K562 (cell line): Measurements from ENCODE around the gene ASCC1. TPM values are rescaled to one million over a fixed set of nuclear protein-coding genes. Genes with fewer than 3 reads are reported as not detected.

Experiments
- CBX1 ChIP-seq: sonication (generic); IDR thresholded peaks from 2 replicates; pipeline ENCODE4 v1.6.1; 2016; ENCODE audit warnings: antibody characterized with exemption, low read depth, mild to moderate bottlenecking
- POLR2G ChIP-seq: fragments of 200-400 bp; formaldehyde crosslinking; IDR thresholded peaks from 2 replicates; pipeline ENCODE4 v1.6.1; 2017; ENCODE audit warnings: low read depth, mild to moderate bottlenecking, antibody characterized with exemption, low read length, moderate library complexity
- PRDM10 ChIP-seq: fragments of 450-650 bp; IDR thresholded peaks from 2 replicates; pipeline ENCODE4 v1.6.1; 2018; ENCODE audit not compliant: partially characterized antibody
- SNAPC5 ChIP-seq: fragments of 250-450 bp; sonication (Bioruptor Pico); IDR thresholded peaks from 2 replicates; pipeline ENCODE4 v1.8.0; 2021; ENCODE audit warnings: moderate library complexity, mild to moderate bottlenecking, inconsistent platforms
- TFAP4 ChIP-seq: sonication (generic); formaldehyde crosslinking; IDR thresholded peaks from 2 replicates; pipeline ENCODE4 v1.8.0; 2022; ENCODE audit warnings: missing genetic modification reagents, mild to moderate bottlenecking, moderate library complexity, borderline replicate concordance
- ZHX1 ChIP-seq: fragments of 150-350 bp; conservative IDR thresholded peaks from 2 replicates; pipeline ENCODE4 v1.6.1; 2014; ENCODE audit warnings: low read length
- ZNF398 ChIP-seq: fragments of 250-450 bp; sonication (Bioruptor Pico); IDR thresholded peaks from 2 replicates; pipeline ENCODE4 v1.8.0; 2021; ENCODE audit warnings: moderate library complexity, mild to moderate bottlenecking, inconsistent platforms
- ZNF589 ChIP-seq: fragments of 200-800 bp; sonication (Bioruptor generic); IDR thresholded peaks from 2 replicates; pipeline ENCODE4 v1.6.1; 2016; ENCODE audit warnings: low read depth, missing genetic modification characterization, missing compliant biosample characterization
- polyA plus RNA-seq, 8 experiments: library from polyadenylated mRNA; depleted of rRNA in 4 of 8; stranded (reverse) in 5 of 8; unstranded in 3 of 8; fragments of >200 nt; fragmentation: Nextera tagmentation in 2 of 8; fragmentation: Illumina TruSeq in 1 of 8; extraction: Ambion mirVana in 2 of 8; extraction: Trizol in 1 of 8; gene quantifications; 2 replicates each; pipeline versions ENCODE4 v1.2.1 to v1.2.3, GENCODE V29; 2011 to 2014; ENCODE audit warnings: inconsistent platforms in 1 of 8, missing spikeins in 1 of 8
- total RNA-seq, 7 experiments: library from RNA; depleted of rRNA in 6 of 7; stranded (reverse); fragments of >200 nt in 6 of 7; fragmentation: Illumina TruSeq in 2 of 7; extraction: Trizol in 2 of 7; gene quantifications; 2 replicates each; pipeline versions ENCODE4 v1.2.1 to v1.2.3, GENCODE V29; 2011 to 2021; ENCODE audit warnings: low replicate concordance in 1 of 7

ASCC1 gene
- total and polyA plus RNA-seq, 9 of the 15 experiments (the other 6 are each of a cell fraction or from before 2014, with no cell fraction given), result 31.7 to 73.3 (median 52.8) TPM

- no peak for TF ChIP-seq ZHX1
- TF ChIP-seq CBX1, result no peak
- no peak for TF ChIP-seq ZNF398 (CRISPR knock-in tag)
- no peak for TF ChIP-seq POLR2G
- no peak for TF ChIP-seq ZNF589
- TF ChIP-seq TFAP4 (CRISPR knock-in tag), result 0 out of 2 replicates have a peak, but pooled peaks have one; percentile 4
- no peak for TF ChIP-seq SNAPC5 (CRISPR knock-in tag)
- peak; percentile 19 for TF ChIP-seq PRDM10
These were observed 47.7 kb upstream of the ASCC1 start (continued) for GRCh38 chr10:72263613-72264241.
